HG02938 (cell line): ENCODE results near the gene FBLN5.

Source experiments
- ATAC-seq: cut with Tn5 transposase; IDR thresholded peaks from one replicate; pipeline ENCODE4 v1.9.1; 2021; ENCODE audit warnings: mild to moderate bottlenecking, moderate library complexity; ENCODE audit not compliant: unreplicated experiment

The FBLN5 gene

DNA sequence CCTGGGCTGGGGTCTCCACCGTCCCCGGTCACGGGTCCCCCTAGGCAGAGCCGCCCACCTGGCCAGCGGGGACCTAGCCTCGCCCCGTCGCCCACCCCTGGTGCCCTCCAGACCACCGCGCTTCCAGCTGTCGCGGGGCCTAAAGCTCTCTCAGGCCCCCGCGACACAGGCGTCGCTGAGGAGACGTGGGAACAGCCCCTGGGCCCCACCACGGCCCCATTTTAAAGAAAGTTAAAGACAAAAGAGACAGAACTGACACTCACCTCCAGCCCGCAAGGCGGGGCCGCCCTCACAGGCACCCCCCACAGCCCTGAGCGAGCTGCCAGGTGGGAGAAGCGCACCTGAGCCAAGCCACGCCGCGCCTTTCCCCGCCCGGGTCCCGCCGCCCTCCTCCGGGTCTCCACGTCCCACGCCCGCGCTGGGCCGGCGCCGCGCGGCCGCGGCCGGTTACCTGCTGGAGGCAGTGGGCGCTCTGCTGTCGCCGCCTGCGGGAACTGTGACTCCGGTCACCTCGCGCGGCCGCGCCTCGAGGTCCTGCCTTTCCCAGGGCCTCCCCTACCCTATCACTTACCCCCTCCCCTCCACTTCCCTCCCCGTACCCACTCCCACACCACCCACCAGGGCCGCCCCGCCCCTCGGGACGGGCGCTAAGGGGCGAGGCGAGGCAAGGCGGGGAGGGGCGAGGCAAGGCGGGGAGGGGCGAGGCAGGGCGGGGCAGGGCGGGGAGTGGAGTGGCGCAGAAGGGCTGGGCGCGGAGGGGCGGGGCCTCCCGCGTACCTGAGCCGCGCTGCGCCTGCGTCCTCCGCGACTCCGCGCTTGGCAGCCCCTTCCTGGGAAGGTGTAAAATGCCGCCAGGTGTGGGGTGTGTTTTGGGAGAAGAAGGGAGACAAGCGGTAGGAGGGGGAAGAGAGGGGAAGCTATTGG lies 111.3 kb downstream of the FBLN5 start:
- peak; percentile 42 for ATAC-seq

GRCh38 chr14:91835197-91835919 lies 112.1 kb downstream of the FBLN5 start:
- peak; percentile 19 for ATAC-seq

GRCh38 chr14:91834571-91834970 lies 112.9 kb downstream of the FBLN5 start:
- no peak for ATAC-seq

DNA sequence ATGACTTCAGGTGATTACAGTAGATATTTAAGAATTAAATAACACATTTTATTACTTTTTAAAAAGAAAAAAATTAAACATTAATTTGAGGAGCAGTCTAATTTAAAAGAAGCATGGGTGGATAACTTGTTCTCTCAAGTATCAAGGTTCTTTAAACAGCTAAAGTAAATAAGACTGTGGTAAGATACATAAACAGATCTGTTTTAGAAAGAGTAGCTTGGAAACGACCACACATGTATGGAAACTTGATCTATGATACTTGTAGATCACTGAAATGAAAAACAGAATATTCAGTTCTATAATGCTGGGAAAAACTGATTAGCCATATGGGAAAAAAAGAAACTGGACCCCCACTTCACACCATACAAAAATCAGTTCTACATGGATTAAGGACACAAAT lies 116.2 kb downstream of the FBLN5 start:
- ATAC-seq = no peak

DNA sequence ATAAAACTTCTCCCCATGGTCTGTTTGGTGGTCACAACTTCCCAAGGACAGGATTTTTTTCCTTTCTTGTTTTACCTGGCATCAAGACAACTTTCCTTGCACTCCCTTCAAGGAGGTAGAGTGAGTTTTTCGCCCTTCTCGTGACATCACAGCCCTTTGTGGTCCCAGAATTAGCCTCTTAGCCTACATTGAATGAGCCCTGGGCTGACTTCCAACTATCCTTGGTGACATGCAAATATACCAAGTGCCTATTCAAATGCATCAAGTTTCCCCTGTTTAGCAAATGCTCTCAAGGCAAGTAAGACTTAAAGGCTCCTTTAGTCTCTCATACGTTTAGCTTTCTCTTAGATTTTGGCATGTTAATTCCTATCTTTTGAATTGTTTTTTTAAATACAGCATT lies 116.7 kb downstream of the FBLN5 start:
- peak; percentile 81 for ATAC-seq

- ATAC-seq = no peak
Observed at GRCh38 chr14:91829511-91829910, 118.0 kb downstream of the FBLN5 start.

- ATAC-seq = no peak
Observed at GRCh38 chr14:91827746-91828145, 119.7 kb downstream of the FBLN5 start.
